ENCODE measurements around the gene ZBTB7C. TPM values are rescaled to one million over a fixed set of nuclear protein-coding genes. Genes with fewer than 3 reads are reported as not detected.

Gene ZBTB7C
- total and polyA plus RNA-seq, 2 of the 4 experiments (the other 2 are of a cell fraction), result not detected

GRCh38 chr18:47978141-47978540 is 431.0 kb downstream of the ZBTB7C start:
- dilution Hi-C loops (cut with HindIII; ENCODE audit: low sequenced_read_pairs, unreplicated experiment) (no loop called here), in situ Hi-C loops (cut with MboI; ENCODE audit: low sequenced_read_pairs) (no loop called here), intact Hi-C loops (cut with micrococcal nuclease) (no loop called here)
- no peak overlapping the region for H2AK5ac ChIP-seq (ENCODE audit: low read depth, low read length)
- DNase-seq, result no peak
- H2AK9ac ChIP-seq (replicated peaks; ENCODE audit: low read depth, low read length, poor library complexity), result no peak overlapping the region
- no peak overlapping the region for H2BK20ac ChIP-seq (ENCODE audit: low read depth, low read length)
- TF ChIP-seq, protein P1, sequence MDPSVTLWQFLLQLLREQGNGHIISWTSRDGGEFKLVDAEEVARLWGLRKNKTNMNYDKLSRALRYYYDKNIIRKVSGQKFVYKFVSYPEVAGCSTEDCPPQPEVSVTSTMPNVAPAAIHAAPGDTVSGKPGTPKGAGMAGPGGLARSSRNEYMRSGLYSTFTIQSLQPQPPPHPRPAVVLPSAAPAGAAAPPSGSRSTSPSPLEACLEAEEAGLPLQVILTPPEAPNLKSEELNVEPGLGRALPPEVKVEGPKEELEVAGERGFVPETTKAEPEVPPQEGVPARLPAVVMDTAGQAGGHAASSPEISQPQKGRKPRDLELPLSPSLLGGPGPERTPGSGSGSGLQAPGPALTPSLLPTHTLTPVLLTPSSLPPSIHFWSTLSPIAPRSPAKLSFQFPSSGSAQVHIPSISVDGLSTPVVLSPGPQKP (IDR thresholded peaks at IDR 0.05; ENCODE audit: borderline replicate concordance, low read depth, low read length), result no peak
- TF ChIP-seq RFX5 (IDR thresholded peaks at IDR 0.05; ENCODE audit: low read depth, low read length) (no peak), POLR2A (IDR thresholded peaks at IDR 0.05; ENCODE audit: low read depth, low read length) (no peak), RAD21 (IDR thresholded peaks at IDR 0.05; ENCODE audit: low read length) (no peak), CEBPB (IDR thresholded peaks at IDR 0.05; ENCODE audit: low read depth, low read length) (no peak), RCOR1 (IDR thresholded peaks at IDR 0.05; ENCODE audit: insufficient replicate concordance, low read length) (no peak), FOS (IDR thresholded peaks at IDR 0.05; ENCODE audit: low read depth, low read length) (no peak), MAFK (IDR thresholded peaks at IDR 0.05; ENCODE audit: low read depth, low read length) (no peak), NFE2L2 (IDR thresholded peaks at IDR 0.05; ENCODE audit: low read depth, low read length) (no peak), CHD1 (IDR thresholded peaks at IDR 0.05; ENCODE audit: low read depth, low read length) (no peak)
- TF ChIP-seq, protein P2, sequence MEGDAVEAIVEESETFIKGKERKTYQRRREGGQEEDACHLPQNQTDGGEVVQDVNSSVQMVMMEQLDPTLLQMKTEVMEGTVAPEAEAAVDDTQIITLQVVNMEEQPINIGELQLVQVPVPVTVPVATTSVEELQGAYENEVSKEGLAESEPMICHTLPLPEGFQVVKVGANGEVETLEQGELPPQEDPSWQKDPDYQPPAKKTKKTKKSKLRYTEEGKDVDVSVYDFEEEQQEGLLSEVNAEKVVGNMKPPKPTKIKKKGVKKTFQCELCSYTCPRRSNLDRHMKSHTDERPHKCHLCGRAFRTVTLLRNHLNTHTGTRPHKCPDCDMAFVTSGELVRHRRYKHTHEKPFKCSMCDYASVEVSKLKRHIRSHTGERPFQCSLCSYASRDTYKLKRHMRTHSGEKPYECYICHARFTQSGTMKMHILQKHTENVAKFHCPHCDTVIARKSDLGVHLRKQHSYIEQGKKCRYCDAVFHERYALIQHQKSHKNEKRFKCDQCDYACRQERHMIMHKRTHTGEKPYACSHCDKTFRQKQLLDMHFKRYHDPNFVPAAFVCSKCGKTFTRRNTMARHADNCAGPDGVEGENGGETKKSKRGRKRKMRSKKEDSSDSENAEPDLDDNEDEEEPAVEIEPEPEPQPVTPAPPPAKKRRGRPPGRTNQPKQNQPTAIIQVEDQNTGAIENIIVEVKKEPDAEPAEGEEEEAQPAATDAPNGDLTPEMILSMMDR (conservative IDR thresholded peaks at IDR 0.05; ENCODE audit: low read depth, low read length), result no peak
- H3K4me2 ChIP-seq (ENCODE audit: low read depth, low read length), result no peak overlapping the region
- no peaks in the 10 kb centered on the region for H3K36me3 ChIP-seq (ENCODE audit: control insufficient read depth, insufficient read depth, low read length)
- H2BK120ac ChIP-seq (ENCODE audit: low read depth, low read length), result no peak overlapping the region
- H3K79me1 ChIP-seq (ENCODE audit: low read depth in 1 of 2, low read length in 2 of 2), result no peaks in the 10 kb centered on the region
- no peaks in the 10 kb centered on the region for H4K20me1 ChIP-seq (ENCODE audit: insufficient read depth, low read length)
- no peak for ATAC-seq (ENCODE audit: low read depth)
- H3K14ac ChIP-seq (replicated peaks; ENCODE audit: low read depth, low read length), result no peak overlapping the region
- H3K56ac ChIP-seq (ENCODE audit: extremely low read depth, insufficient read depth, low read length), result no peak overlapping the region
- H3K4me3 ChIP-seq (ENCODE audit: insufficient read depth, low read depth, low read length), result no peak overlapping the region
- no peak overlapping the region for H4K91ac ChIP-seq (ENCODE audit: insufficient read depth, low read depth, low read length)
- H3K9me3 ChIP-seq (ENCODE audit: control insufficient read depth, insufficient read depth, low read length), result no peaks in the 10 kb centered on the region
- peaks cover 15% of the 10 kb centered on the region for H3K27me3 ChIP-seq (ENCODE audit: control insufficient read depth, insufficient read depth, low read length)
- no peaks in the 10 kb centered on the region for H3K9me1 ChIP-seq (ENCODE audit: insufficient read depth, low read length)
- 83% methylated on average over 1 of the region's 2 CpGs; no CpG with 5 or more reads in 1 of the 2 experiments for WGBS, 2 experiments (ENCODE audit: extremely low coverage in 2 of 2, insufficient read length in 1 of 2)
- H3K27ac ChIP-seq (ENCODE audit: insufficient read depth, low read length), result no peak overlapping the region
- no peaks in the 10 kb centered on the region for H3K4me1 ChIP-seq (ENCODE audit: control insufficient read depth, insufficient read depth, low read length)
- no TSS peak for BruUV-seq (replicated peaks)
- no peak overlapping the region for H4K5ac ChIP-seq (ENCODE audit: low read depth, low read length)
- no peak overlapping the region for H2AFZ ChIP-seq (replicated peaks; ENCODE audit: low read length, poor library complexity)
- H2BK15ac ChIP-seq (ENCODE audit: low read depth, low read length), result no peak overlapping the region
- no peak overlapping the region for H4K8ac ChIP-seq (ENCODE audit: low read depth in 2 of 2, low read length in 2 of 2)
- no peak overlapping the region for H3K23ac ChIP-seq (ENCODE audit: low read depth, low read length)
- ChIA-PET POLR2A (ENCODE audit: unreplicated experiment) (no interaction called here), CTCF (no interaction called here)
- H3K9ac ChIP-seq (ENCODE audit: low read depth, low read length), result no peak overlapping the region
- no peak overlapping the region for H3K18ac ChIP-seq (ENCODE audit: low read depth, low read length)
- no peak overlapping the region for H3K4ac ChIP-seq (ENCODE audit: low read depth, low read length)
- no peak overlapping the region for H2BK5ac ChIP-seq (ENCODE audit: low read depth, low read length, poor library complexity, severe bottlenecking)
